Tibial nerve (tissue), 4 donors: ENCODE measurements around the gene TK1. TPM values are rescaled to one million over a fixed set of nuclear protein-coding genes. Genes with fewer than 3 reads are reported as not detected.
"Not testable (repeated sequence)": the region's sequence is repeated elsewhere in the genome, so short reads cannot be mapped to it uniquely, and the experiment has no call there.

Source experiments
- DNase-seq, 2 donors: peaks; one replicate each; pipeline ENCODE4 v3.0.0-alpha.2; 2019; ENCODE audit warnings: low spot score in 2 of 2
- H3K27ac ChIP-seq, 4 donors: fragments of 200-600 bp; sonication (generic) in 3 of 4; one replicate each; pipeline ENCODE4 v1.5.1; 2017 to 2019; ENCODE audit warnings: mild to moderate bottlenecking in 1 of 4
- H3K27me3 ChIP-seq, 2 donors: fragments of 200-600 bp; sonication (generic) in 1 of 2; one replicate each; pipeline versions ENCODE4 v1.5.1 to v1.6.0; 2017 to 2019
- H3K36me3 ChIP-seq, 3 donors: fragments of 200-600 bp; sonication (generic); one replicate each; pipeline ENCODE4 v1.5.1; 2018 to 2019
- H3K4me1 ChIP-seq, 4 donors: fragments of 200-600 bp; sonication (generic) in 3 of 4; one replicate each; pipeline ENCODE4 v1.5.1; 2017 to 2019
- H3K4me3 ChIP-seq, 4 donors: fragments of 200-600 bp; sonication (generic) in 3 of 4; one replicate each; pipeline ENCODE4 v1.5.1; 2017 to 2019; ENCODE audit warnings: mild to moderate bottlenecking in 1 of 4, moderate library complexity in 1 of 4
- H3K9me3 ChIP-seq, 4 donors: fragments of 200-600 bp; sonication (generic) in 3 of 4; one replicate each; pipeline ENCODE4 v1.5.1; 2017 to 2019
- EP300 ChIP-seq, 2 donors: sonication (generic); formaldehyde crosslinking; IDR thresholded peaks; one replicate each; pipeline ENCODE4 v1.6.1; 2017; ENCODE audit warnings: antibody characterized with exemption in 2 of 2, mild to moderate bottlenecking in 1 of 2
- POLR2A ChIP-seq, 2 donors: fragments of 450-650 bp; IDR thresholded peaks; one replicate each; pipeline ENCODE4 v1.6.1; 2017; ENCODE audit warnings: antibody characterized with exemption in 2 of 2, mild to moderate bottlenecking in 2 of 2, moderate library complexity in 2 of 2
- WGBS, 2 donors: methylation state at CpG; one replicate each; pipeline ENCODE4 v1.1.5; 2018; 5-methylcytosine and 5-hydroxymethylcytosine counted together
- total RNA-seq, 4 donors: library from RNA; depleted of rRNA; stranded (reverse); fragments of >200 nt; gene quantifications; one replicate each; pipeline ENCODE4 v1.1.0, GENCODE V29; 2016
- TF ChIP-seq, protein P1 (sequence below), 5 experiments: fragments of 200-600 bp in 3 of 5; fragments of 450-650 bp in 2 of 5; sonication (generic) in 3 of 5; IDR thresholded peaks; one replicate each; pipeline ENCODE4 v1.5.1; 2016 to 2019; ENCODE audit warnings: antibody characterized with exemption in 5 of 5, mild to moderate bottlenecking in 3 of 5, moderate library complexity in 2 of 5

TK1 gene, protein sequence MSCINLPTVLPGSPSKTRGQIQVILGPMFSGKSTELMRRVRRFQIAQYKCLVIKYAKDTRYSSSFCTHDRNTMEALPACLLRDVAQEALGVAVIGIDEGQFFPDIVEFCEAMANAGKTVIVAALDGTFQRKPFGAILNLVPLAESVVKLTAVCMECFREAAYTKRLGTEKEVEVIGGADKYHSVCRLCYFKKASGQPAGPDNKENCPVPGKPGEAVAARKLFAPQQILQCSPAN
- 1 to 10 TPM; 1.0 to 6.6 (median 1.6) TPM for total RNA-seq

DNA sequence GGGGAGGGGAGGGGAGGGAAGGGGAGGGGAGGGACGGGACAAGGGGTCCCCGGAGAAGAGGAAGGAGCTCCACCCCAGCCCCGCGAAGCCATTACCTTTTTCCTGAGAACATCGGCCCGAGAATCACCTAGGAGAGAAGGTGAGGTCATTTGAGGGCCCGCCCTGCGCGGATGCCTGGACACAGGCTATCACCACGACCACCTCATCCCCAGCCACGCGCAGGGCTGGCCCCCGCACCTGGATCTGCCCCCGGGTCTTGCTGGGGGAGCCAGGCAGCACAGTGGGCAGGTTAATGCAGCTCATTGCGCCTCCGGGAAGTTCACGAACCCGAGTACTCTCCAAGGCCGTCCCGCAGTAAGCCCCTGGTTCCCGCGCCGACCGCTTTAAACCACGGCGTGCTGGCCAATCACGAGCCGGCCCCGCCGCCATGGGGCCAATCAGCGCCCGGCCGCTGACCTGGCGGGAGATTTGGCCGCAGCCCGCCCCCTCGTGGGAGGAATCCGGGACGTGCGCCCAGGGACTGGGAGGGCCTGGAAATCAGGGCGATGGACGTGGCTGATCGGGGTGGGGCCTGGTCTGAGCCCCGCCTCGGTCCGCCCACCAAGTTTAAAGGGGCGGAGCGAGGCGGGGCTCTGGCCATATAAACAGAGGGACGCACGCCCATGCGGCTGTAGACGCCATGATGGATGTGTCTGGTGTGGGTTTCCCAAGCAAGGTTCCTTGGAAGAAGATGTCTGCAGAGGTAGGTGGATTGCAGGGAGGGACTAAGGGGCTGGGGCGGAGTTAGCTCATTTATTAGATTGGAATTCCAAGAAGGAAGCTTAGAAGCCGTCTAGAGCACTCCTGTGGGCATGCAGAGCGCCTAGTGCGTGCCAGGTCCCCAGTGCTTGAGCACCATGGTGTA lies at the start of gene TK1, which contains the start of gene AFMID:
TK1 (minus strand) TSS at position 361 of the 904 bp plus-strand sequence; CDS start at position 303, 58 bp downstream.
AFMID (plus strand) TSS at position 671 of the 904 bp plus-strand sequence; CDS start at position 680, 9 bp downstream.
- Histone ChIP-seq H3K27ac (peak within 1 kb of the TSS; percentile 48 to 81 (median 70)), H3K4me3 (peak within 1 kb of the TSS; percentile 44 to 57 (median 52)), H3K4me1 (peaks cover 0 to 42% (median 10%) of the 10 kb centered on the region in 4 donors), H3K27me3 (no peaks in the 10 kb centered on the region), H3K36me3 (peaks cover 0 to 26% (median 0%) of the 10 kb centered on the region in 3 donors), H3K9me3 (no peaks in the 10 kb centered on the region)
- TF ChIP-seq, protein P1, sequence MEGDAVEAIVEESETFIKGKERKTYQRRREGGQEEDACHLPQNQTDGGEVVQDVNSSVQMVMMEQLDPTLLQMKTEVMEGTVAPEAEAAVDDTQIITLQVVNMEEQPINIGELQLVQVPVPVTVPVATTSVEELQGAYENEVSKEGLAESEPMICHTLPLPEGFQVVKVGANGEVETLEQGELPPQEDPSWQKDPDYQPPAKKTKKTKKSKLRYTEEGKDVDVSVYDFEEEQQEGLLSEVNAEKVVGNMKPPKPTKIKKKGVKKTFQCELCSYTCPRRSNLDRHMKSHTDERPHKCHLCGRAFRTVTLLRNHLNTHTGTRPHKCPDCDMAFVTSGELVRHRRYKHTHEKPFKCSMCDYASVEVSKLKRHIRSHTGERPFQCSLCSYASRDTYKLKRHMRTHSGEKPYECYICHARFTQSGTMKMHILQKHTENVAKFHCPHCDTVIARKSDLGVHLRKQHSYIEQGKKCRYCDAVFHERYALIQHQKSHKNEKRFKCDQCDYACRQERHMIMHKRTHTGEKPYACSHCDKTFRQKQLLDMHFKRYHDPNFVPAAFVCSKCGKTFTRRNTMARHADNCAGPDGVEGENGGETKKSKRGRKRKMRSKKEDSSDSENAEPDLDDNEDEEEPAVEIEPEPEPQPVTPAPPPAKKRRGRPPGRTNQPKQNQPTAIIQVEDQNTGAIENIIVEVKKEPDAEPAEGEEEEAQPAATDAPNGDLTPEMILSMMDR (IDR thresholded peaks at IDR 0.05): peak; percentile 59 to 96 (median 92)
- peak; percentile 57 to 77 for TF ChIP-seq EP300 (IDR thresholded peaks at IDR 0.05)
- peak; percentile 20 to 63 for TF ChIP-seq POLR2A (IDR thresholded peaks at IDR 0.05)
- WGBS, 2 donors: 5 to 9% methylated on average over 29 to 39 of the region's 57 CpGs
- peak; percentile 91 to 94 for DNase-seq

DNA sequence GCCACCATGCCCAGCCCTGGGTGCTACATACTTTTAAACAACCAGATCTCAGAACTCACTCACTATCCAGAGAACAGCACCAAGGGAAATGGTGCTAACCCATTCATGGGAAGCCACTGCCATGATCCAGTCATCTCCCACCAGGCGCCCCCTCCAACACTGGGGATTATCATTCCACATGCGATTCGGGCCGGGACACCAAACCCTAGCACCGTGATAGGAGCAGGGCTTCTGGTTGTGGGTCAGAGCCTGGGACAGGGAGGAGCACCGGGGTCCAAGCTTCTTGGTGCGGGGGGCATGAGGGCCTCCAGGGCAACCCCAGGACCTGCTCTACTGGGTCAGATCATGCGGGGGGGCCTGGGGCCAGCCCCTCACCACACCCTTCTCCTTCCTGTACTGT lies 49.0 kb upstream of the TK1 start:
- DNase-seq: no peak
- Histone ChIP-seq H3K27ac (no peak overlapping the region), H3K4me3 (no peak overlapping the region), H3K27me3 (peaks cover 2 to 24% of the 10 kb centered on the region in 2 donors), H3K36me3 (no peaks in the 10 kb centered on the region), H3K9me3 (no peaks in the 10 kb centered on the region), H3K4me1 (peaks cover 0 to 13% (median 4%) of the 10 kb centered on the region in 4 donors)
- WGBS, 2 donors: 93 to 100% methylated on average over 5 to 8 of the region's 8 CpGs
- TF ChIP-seq, protein P1 (IDR thresholded peaks at IDR 0.05): no peak
- TF ChIP-seq EP300 (IDR thresholded peaks at IDR 0.05): no peak
- no peak for TF ChIP-seq POLR2A (IDR thresholded peaks at IDR 0.05)

DNA sequence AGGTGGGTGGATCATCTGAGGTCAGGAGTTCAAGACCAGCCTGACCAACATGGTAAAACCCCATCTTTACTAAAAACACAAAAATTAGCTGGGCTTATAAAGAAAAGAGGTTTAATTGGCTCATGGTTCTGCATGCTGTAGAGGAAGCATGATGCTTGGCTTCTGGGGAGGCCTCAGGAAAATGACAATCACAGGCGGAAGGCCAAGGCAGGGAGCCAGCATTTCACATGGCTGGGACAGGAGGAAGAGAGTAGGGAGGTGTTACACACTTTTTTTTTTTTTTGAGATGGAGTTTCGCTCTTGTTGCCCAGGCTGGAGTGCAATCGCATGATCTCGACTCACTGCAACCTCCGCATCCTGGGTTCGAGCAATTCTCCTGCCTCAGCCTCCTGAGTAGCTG lies 48.2 kb upstream of the TK1 start:
- H3K36me3 ChIP-seq, H3K27ac ChIP-seq: not testable (repeated sequence)

DNA sequence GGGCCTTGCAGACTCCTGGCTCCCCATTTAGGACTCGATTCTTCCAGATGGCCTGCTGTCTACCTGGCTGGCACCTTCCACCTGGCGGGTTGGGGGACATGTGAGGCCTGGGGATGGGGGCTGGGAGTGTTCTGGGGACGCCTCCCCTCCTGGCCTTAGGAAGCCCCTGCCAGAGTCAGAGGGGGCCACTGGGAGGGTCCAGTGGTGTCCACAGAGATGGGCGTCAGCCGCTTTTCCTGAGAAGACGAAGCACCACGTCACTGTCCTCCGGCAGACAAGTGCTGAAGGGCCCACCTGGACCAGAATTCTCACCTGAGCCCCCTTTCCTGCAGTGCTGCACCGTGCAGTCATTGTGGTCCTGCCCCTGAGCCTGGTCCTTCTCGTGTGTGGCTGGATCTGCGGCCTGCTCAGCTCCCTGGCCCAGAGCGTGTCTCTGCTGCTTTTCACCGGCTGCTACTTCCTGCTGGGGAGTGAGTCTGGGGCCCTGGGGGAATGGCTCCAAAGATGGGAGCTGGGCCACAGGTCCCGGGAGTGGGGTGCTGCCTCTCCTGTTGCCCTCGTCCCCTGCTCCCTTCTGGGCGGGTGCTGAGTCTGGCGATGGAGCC lies 47.5 kb upstream of the TK1 start:
- DNase-seq: no peak
- peaks cover 0 to 13% (median 4%) of the 10 kb centered on the region in 4 donors for H3K4me1 ChIP-seq
- H3K27ac ChIP-seq: no peak overlapping the region
- H3K4me3 ChIP-seq: no peak overlapping the region
- H3K9me3 ChIP-seq: no peaks in the 10 kb centered on the region
- H3K27me3 ChIP-seq: peaks cover 2 to 31% of the 10 kb centered on the region in 2 donors
- no peaks in the 10 kb centered on the region for H3K36me3 ChIP-seq
- 81 to 82% methylated on average over 12 to 17 of the region's 17 CpGs for WGBS, 2 donors
- TF ChIP-seq EP300 (IDR thresholded peaks at IDR 0.05): no peak
- TF ChIP-seq, protein P1 (IDR thresholded peaks at IDR 0.05): no peak
- no peak for TF ChIP-seq POLR2A (IDR thresholded peaks at IDR 0.05)

More for the DNA sequence above, 48.2 kb upstream of the TK1 start:
- H3K4me3 ChIP-seq, DNase-seq, H3K9me3 ChIP-seq: not testable (repeated sequence)
- Histone ChIP-seq H3K4me1 (peaks cover 0 to 13% (median 4%) of the 10 kb centered on the region in 4 donors), H3K27me3 (peaks cover 2 to 31% of the 10 kb centered on the region in 2 donors)
- WGBS, 2 donors: 78 to 81% methylated on average over 6 of the region's 6 CpGs

DNA sequence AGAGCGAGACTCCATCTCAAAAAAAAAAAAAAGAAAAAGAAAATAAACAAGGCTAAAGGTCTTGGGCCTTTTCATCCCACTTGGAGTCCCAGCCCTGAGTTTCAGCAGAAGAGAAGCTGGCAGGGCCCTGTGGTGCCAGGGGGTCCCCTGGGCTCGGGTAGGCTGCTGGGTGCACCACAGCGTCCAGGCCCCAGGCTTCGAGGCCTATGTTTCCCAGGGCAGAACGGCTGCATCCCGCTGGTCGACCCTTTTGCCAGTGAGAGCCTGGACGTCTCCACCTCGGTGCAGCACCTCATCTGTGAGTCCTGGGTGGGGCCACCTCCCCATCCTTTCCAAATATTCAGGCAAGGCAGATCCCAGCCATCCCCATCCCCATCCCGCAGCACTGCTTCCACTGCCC lies 46.8 kb upstream of the TK1 start:
- Histone ChIP-seq H3K27me3 (peaks cover 2 to 31% of the 10 kb centered on the region in 2 donors), H3K9me3 (no peaks in the 10 kb centered on the region), H3K4me3 (no peak overlapping the region), H3K36me3 (no peaks in the 10 kb centered on the region), H3K4me1 (peaks cover 0 to 13% (median 4%) of the 10 kb centered on the region in 4 donors), H3K27ac (no peak overlapping the region)
- TF ChIP-seq EP300 (IDR thresholded peaks at IDR 0.05) (no peak), POLR2A (IDR thresholded peaks at IDR 0.05) (no peak)
- TF ChIP-seq, protein P1 (IDR thresholded peaks at IDR 0.05): no peak
- DNase-seq: no peak
- 91 to 93% methylated on average over 10 of the region's 10 CpGs for WGBS, 2 donors
